GM18909 (cell line): ENCODE results near the gene RXFP1.

Source experiments
- ATAC-seq: cut with Tn5 transposase; IDR thresholded peaks from one replicate; pipeline ENCODE4 v1.9.1; 2021; ENCODE audit warnings: mild to moderate bottlenecking; ENCODE audit not compliant: unreplicated experiment, poor library complexity

RXFP1 gene

DNA sequence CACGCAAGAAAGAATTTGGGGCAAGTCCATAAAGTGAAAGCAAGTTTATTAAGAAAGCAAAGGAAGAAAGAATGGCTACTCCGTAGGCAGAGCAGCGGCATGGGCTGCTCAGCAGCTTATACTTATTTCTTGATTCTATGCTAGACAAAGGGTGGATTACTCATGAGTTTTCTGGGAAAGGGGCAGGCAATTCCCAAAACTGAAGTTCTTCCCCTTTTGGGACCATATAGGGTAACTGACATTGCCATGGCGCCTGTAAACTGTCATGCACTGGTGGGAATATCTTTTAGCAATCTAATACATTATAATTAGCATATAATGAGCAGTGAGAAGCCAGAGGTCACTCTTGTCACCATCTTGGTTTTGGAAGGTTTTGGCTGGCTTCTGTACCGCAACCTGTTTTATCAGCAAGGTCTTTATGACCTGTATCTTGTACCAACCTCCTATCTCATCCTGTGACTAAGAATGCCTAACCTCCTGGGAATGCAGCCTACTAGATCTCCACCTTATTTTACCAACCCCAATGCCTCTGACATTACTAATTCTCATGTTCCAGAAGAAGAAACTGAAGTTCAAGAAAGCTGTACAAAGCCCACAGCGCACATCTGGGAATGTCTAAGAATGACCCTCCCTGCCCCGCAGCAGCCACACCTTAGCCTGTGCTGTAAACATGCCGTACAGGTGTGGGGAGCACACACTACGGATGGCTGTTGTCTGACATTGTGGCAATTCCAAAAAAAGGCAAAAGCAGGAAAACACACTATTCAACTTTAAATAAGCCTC is 18.6 kb downstream of the RXFP1 start:
- ATAC-seq: no peak

DNA sequence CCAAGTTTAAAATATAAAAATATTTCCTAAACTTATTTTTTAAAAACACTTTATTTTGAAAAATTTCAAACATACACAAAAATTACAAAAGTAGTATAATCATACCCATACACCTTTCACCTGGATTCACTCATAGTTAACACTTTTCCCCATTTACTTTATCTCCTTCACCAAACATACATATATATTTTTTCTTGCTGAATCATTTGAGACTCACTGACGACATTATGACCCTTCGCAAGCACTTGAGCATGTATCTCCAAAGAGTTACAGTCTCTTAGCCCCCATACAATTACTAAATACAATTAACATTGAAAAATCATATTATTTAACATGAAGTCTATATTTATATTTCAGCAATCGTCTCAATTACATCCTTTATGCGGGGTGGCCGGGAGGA is 19.8 kb downstream of the RXFP1 start:
- ATAC-seq: no peak

GRCh38 chr4:158543191-158543590 is 21.5 kb downstream of the RXFP1 start:
- ATAC-seq: no peak

- no peak for ATAC-seq
Measured at GRCh38 chr4:158544141-158544540, 22.5 kb downstream of the RXFP1 start.

- no peak for ATAC-seq
Measured at GRCh38 chr4:158553364-158553763, 31.7 kb downstream of the RXFP1 start.

GRCh38 chr4:158560284-158560683 is 38.6 kb downstream of the RXFP1 start:
- ATAC-seq: no peak

- ATAC-seq: no peak
Measured at GRCh38 chr4:158566860-158567259, 45.2 kb downstream of the RXFP1 start.

DNA sequence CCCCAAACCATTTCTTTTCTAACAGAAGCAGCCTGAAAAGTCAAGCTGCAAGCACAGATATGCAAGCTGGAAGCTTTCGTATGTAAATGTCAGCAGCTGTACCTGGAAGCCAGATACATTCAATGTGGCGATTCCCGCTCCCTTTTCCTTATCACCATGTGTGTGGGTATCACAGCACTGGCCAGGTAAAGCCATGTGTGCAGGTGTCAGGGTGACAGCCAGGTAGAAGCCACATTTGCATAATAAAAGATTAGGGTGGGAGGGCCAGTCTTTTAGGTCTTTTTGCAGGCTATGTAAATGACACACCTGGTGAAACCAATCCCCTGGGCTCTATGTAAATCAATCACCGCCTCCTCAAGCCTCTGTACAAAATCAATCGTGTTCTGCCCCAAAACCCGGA is 50.1 kb downstream of the RXFP1 start:
- ATAC-seq: no peak

DNA sequence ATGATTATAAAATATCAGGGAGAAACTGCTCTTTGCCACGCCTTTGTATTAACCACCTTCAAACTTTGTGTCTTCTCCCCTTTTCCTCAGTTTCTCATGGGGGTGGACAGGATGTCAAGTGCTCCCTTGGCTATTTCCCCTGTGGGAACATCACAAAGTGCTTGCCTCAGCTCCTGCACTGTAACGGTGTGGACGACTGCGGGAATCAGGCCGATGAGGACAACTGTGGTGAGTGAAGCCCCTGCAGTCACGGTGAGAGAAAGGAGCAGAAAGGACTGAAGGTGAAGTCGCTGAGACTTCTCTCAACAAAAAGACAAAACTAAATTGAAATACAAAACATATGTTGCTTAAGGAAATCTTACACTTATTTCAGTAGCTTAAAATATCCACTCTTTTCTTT is 50.9 kb downstream of the RXFP1 start:
- ATAC-seq: no peak

- no peak for ATAC-seq
Measured at GRCh38 chr4:158578476-158578875, 56.8 kb downstream of the RXFP1 start.

DNA sequence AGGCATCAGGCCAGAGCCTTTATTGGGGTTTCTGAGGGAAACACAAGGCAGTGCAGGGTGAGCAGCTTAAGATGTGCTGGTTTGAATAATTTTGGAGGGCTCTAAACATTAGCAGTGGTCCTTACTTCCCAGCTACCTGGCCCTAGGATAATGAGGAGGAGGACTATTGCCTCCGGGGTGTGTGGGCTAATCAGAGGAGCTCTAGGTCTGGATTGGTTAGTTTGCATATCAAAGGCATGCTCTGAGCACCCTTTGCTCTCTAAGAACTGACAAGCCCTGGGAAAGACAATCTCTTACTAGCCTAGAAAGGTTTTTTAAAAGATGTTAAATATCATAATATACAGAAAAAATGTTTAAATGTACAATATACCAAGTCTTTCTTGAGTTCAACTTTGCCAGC is 58.4 kb downstream of the RXFP1 start:
- ATAC-seq: no peak

- no peak for ATAC-seq
Measured at GRCh38 chr4:158581161-158581560, 59.5 kb downstream of the RXFP1 start.

DNA sequence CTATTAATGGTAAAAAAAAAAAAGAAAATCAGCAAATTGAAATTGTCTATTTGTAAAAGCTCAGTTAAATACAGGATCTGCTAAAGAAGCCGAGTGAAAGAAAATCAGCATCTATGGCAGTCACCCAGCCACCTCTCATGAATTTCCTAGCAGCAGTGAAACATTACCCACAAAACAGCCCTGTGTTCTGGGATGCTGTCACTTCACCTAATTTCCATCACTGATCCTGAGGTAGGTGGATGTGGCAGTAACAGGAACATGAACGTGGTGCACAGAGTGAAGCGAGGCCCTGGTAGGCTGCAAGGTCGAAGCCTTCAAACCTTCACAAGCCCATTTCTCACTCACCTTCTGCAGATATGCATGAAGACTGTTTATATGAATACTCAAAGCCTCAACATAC is 65.2 kb downstream of the RXFP1 start:
- no peak for ATAC-seq

DNA sequence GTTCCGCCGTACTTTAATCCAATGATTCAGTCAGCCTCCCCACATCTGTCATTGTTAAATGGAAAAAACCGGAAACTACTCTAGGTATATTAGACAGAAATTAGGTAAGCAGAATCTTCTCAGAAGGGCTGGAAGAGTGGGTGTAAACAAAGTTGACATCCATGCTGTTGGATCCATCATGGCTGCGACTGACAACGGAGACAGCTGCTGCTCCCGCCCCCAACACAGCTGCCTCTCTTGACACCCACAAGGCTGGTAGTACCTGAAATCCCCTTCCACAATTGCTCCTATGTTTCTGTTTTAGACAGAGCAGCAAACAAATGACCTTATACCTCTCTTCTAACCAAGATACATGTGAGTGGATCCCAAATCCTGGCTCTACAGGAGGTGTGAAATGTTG is 66.6 kb downstream of the RXFP1 start:
- ATAC-seq: no peak

DNA sequence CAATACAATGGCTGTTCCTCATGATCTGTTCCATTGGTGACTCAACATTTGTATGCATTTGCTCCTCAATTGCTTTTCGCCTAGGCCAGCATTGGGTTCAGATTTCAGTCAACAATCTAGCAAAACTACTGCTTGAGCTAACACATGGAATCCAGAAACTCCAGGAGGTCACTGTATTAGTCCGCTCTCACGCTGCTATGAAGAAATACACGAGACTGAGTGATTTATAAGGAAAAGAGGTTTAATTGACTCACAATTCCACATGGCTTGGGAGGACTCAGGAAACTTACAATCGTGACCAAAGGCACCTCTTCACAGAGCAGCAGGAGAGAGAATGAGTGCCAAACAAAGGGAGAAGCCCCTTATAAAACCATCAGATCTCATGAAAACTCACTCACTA is 67.1 kb downstream of the RXFP1 start:
- ATAC-seq: no peak

DNA sequence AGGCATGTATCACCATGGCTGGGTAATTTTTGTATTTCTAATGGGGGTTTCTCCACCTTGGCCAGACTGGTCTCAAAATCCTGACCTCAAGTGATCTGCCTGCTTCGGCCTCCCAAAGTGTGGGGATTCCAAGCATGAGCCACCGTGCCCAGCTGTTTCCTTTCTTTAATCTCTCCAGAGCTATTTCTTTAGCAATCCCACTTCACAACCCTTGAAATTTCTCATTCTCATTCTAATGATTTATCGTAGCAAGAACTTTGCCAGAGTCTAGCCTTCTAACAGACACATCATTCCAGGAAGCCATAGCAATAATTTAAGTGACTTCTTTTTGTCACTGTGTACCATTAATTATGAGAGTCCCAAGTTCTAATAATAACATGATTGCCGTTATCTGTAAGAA is 68.6 kb downstream of the RXFP1 start:
- ATAC-seq: no peak

DNA sequence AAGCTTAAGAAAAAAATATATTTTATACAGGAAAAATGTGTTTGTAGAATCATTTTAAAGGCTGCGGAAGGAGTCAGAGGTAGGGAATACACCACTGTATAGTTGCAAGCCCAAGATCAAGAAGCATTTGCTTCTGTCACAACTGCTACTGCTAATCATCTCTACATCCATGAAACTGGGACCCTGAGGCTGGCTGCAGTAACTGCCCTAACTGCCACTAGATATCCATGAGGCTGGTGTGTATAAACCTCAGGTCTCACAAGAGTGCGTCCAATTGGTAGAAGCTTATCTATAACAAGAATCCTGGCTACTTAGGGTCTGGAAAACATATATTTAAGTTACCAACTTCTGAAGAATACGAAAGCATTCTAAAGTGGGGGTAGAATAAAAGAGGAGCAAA is 69.1 kb downstream of the RXFP1 start:
- ATAC-seq: no peak

GRCh38 chr4:158597879-158598596 is 76.4 kb downstream of the RXFP1 start:
- no peak for ATAC-seq

- ATAC-seq: no peak
Measured at GRCh38 chr4:158599150-158599549, 77.5 kb downstream of the RXFP1 start.

- ATAC-seq: no peak
Measured at GRCh38 chr4:158599765-158600498, 78.2 kb downstream of the RXFP1 start.

GRCh38 chr4:158604369-158604768 is 82.7 kb downstream of the RXFP1 start:
- ATAC-seq: no peak
